K562 (cell line): ENCODE data around the gene LGSN. TPM values are rescaled to one million over a fixed set of nuclear protein-coding genes. Genes with fewer than 3 reads are reported as not detected.

Source experiments
- ATAC-seq: fragments of 200-7000 bp; cut with Tn5 transposase; 3 replicates; pipeline ENCODE4 v1.9.1; 2020; ENCODE audit warnings: moderate library complexity
- BruUV-seq: library from RNA; stranded (reverse); fragments of 400-500 nt; replicated peaks from 2 replicates; lab custom pipeline; 2021; lab: Mats Ljungman, UMichigan
- CTCF ChIA-PET: fragments of 300-600 bp; formaldehyde crosslinking; extraction: SDS; loops from one replicate; lab custom pipeline; 2021; ENCODE audit warnings: low intra/inter-chr PET ratio; lab: Yijun Ruan, JAX
- POLR2A ChIA-PET: fragments of 300-600, 350-650 bp; sonication (Branson Sonifier 250); formaldehyde crosslinking; extraction: SDS; loops from one replicate; lab custom pipeline; 2021; ENCODE audit warnings: antibody characterized with exemption, inconsistent platforms; lab: Yijun Ruan, JAX
- DNase-seq, 4 experiments: peaks; one replicate each; pipeline versions ENCODE4 v3.0.0 to v3.0.0-alpha.2; 2011 to 2018; ENCODE audit warnings: low spot score in 3 of 4, mixed read lengths in 3 of 4; ENCODE audit errors: extremely low read depth in 1 of 4
- FAIRE-seq: peaks from 2 replicates; lab custom pipeline; 2011; peaks lifted over from hg19 to GRCh38; lab: Jason Lieb, UNC
- H2AFZ ChIP-seq: 2 replicates; pipeline ENCODE4 v1.6.0; 2011; ENCODE audit warnings: low read depth, low read length, control low read depth, inconsistent platforms
- H3K27ac ChIP-seq: fragments of 200-600 bp; 3 replicates; pipeline ENCODE4 v1.8.0; 2011; ENCODE audit warnings: low read depth, mild to moderate bottlenecking, control low read depth, inconsistent platforms, low read length, moderate library complexity, mixed read lengths; ENCODE audit errors: extremely low read depth
- H3K27me3 ChIP-seq, 2 experiments: fragments of 300-600 bp in 1 of 2; 2 replicates in 1 of 2; 3 replicates in 1 of 2; pipeline versions ENCODE4 v1.6.0 to v1.8.0; 2011; ENCODE audit warnings: inconsistent platforms in 2 of 2, low read length in 2 of 2, mild to moderate bottlenecking in 1 of 2, mixed read lengths in 1 of 2, moderate library complexity in 1 of 2; ENCODE audit not compliant: control insufficient read depth in 2 of 2, insufficient read depth in 2 of 2
- H3K36me3 ChIP-seq: fragments of 300-600 bp; 3 replicates; pipeline ENCODE4 v1.8.0; 2011; ENCODE audit warnings: mild to moderate bottlenecking, low read length, inconsistent platforms; ENCODE audit not compliant: control insufficient read depth, insufficient read depth
- H3K4me1 ChIP-seq, 2 experiments: fragments of 200-600 bp in 1 of 2; replicated peaks in 1 of 2; 2 replicates in 1 of 2; 3 replicates in 1 of 2; pipeline versions ENCODE4 v1.5.1 to v1.8.0; 2011; ENCODE audit warnings: inconsistent platforms in 2 of 2, low read length in 2 of 2, mild to moderate bottlenecking in 1 of 2, mixed read lengths in 1 of 2, moderate library complexity in 1 of 2; ENCODE audit not compliant: control insufficient read depth in 2 of 2, insufficient read depth in 2 of 2
- H3K4me2 ChIP-seq: 2 replicates; pipeline ENCODE4 v1.6.1; 2011; ENCODE audit warnings: low read length, control low read depth, inconsistent platforms, mixed read lengths; ENCODE audit not compliant: insufficient read depth
- H3K4me3 ChIP-seq: fragments of 200-600 bp; sonication (generic), shearing (Covaris generic); 2 replicates; pipeline ENCODE4 v1.5.1; 2016; ENCODE audit warnings: control low read depth, inconsistent platforms
- H3K79me2 ChIP-seq: fragments of 200-600 bp; 3 replicates; pipeline ENCODE4 v1.8.0; 2011; ENCODE audit warnings: low read length, inconsistent platforms; ENCODE audit not compliant: control insufficient read depth, insufficient read depth
- H3K9ac ChIP-seq, 2 experiments: 2 replicates each; pipeline versions ENCODE4 v1.6.0 to v1.6.1; 2011; ENCODE audit warnings: low read depth in 2 of 2, low read length in 2 of 2, control low read depth in 1 of 2, inconsistent platforms in 1 of 2, mild to moderate bottlenecking in 1 of 2, mixed read lengths in 1 of 2; ENCODE audit not compliant: insufficient read depth in 1 of 2
- H3K9me1 ChIP-seq: one replicate; pipeline ENCODE4 v1.6.0; 2011; ENCODE audit warnings: inconsistent platforms, mild to moderate bottlenecking, low read length, moderate library complexity; ENCODE audit not compliant: control insufficient read depth, insufficient read depth
- H3K9me3 ChIP-seq: replicated peaks from 2 replicates; pipeline ENCODE4 v1.5.1; 2011; ENCODE audit warnings: low read depth, low read length, inconsistent platforms; ENCODE audit not compliant: control insufficient read depth, insufficient read depth
- H4K20me1 ChIP-seq: replicated peaks from 2 replicates; pipeline ENCODE4 v1.6.1; 2011; ENCODE audit warnings: low read length, inconsistent platforms, mixed read lengths; ENCODE audit not compliant: control insufficient read depth, insufficient read depth
- CTCF ChIP-seq, 3 experiments: IDR thresholded peaks in 2 of 3; conservative IDR thresholded peaks in 1 of 3; 2 replicates each; pipeline ENCODE4 v1.5.1; 2011 to 2012; ENCODE audit warnings: low read length in 3 of 3, mild to moderate bottlenecking in 3 of 3, control low read depth in 2 of 3, improper control_type of control experiment in 1 of 3, inconsistent platforms in 1 of 3, low read depth in 1 of 3, mixed read lengths in 1 of 3, moderate library complexity in 1 of 3; ENCODE audit not compliant: insufficient read depth in 2 of 3
- RAD21 ChIP-seq, 2 experiments: fragments of 250-450 bp in 1 of 2; fragments of 450-650 bp in 1 of 2; sonication (Bioruptor Pico) in 1 of 2; formaldehyde crosslinking in 1 of 2; IDR thresholded peaks in 1 of 2; conservative IDR thresholded peaks in 1 of 2; 2 replicates each; pipeline versions ENCODE4 v1.4.0 to v1.8.0; 2020 to 2022; ENCODE audit warnings: mild to moderate bottlenecking in 2 of 2, moderate library complexity in 1 of 2
- ZBTB7A ChIP-seq: IDR thresholded peaks from 2 replicates; pipeline ENCODE4 v1.6.1; 2011; ENCODE audit warnings: low read depth, mild to moderate bottlenecking, low read length, moderate library complexity, borderline replicate concordance; ENCODE audit not compliant: control insufficient read depth
- WGBS: fragments of 100-300 bp; shearing (Covaris generic); methylation state at CpG from one replicate; pipeline ENCODE4 v1.1.6; 2016; ENCODE audit warnings: low coverage, mixed read lengths; ENCODE audit not compliant: insufficient coverage; ENCODE audit errors: missing lambda C conversion rate; 5-methylcytosine and 5-hydroxymethylcytosine counted together
- in situ Hi-C: fragments of 300-500 bp; cut with MboI; formaldehyde crosslinking; loops from 4 replicates; pipeline ENCODE4 v1.15.0; 2018; ENCODE audit warnings: inconsistent platforms, mixed read lengths
- intact Hi-C: fragments of 100-400 bp; cut with micrococcal nuclease; formaldehyde crosslinking; loops from 2 replicates; pipeline ENCODE4 v1.14.2; 2022
- polyA plus RNA-seq, 8 experiments: library from polyadenylated mRNA; depleted of rRNA in 4 of 8; stranded (reverse) in 5 of 8; unstranded in 3 of 8; fragments of >200 nt; fragmentation: Nextera tagmentation in 2 of 8; fragmentation: Illumina TruSeq in 1 of 8; extraction: Ambion mirVana in 2 of 8; extraction: Trizol in 1 of 8; gene quantifications; 2 replicates each; pipeline versions ENCODE4 v1.2.1 to v1.2.3, GENCODE V29; 2011 to 2014; ENCODE audit warnings: inconsistent platforms in 1 of 8, missing spikeins in 1 of 8
- total RNA-seq, 7 experiments: library from RNA; depleted of rRNA in 6 of 7; stranded (reverse); fragments of >200 nt in 6 of 7; fragmentation: Illumina TruSeq in 2 of 7; extraction: Trizol in 2 of 7; gene quantifications; 2 replicates each; pipeline versions ENCODE4 v1.2.1 to v1.2.3, GENCODE V29; 2011 to 2021; ENCODE audit warnings: low replicate concordance in 1 of 7

LGSN gene
- total and polyA plus RNA-seq, 9 of the 15 experiments (the other 6 are each of a cell fraction or from before 2014, with no cell fraction given) = 0.01 TPM; not detected in 8

GRCh38 chr6:63307581-63308246 lies 12.1 kb downstream of the LGSN start:
- CTCF ChIA-PET = interaction anchor here (0.8 kb wide), 1 partner anchor 457 kb away, joined by 5 read pairs; no protein-coding TSS in a partner anchor
- Histone ChIP-seq H3K79me2 (no peaks in the 10 kb centered on the region), H3K4me3 (no peak overlapping the region), H2AFZ (no peak overlapping the region), H3K9me3 (no peaks in the 10 kb centered on the region)
- FAIRE-seq = no peak
- peak; percentile 82 for ATAC-seq
- POLR2A ChIA-PET = no interaction called here
- peak in 2 of 4 experiments; percentile 10 to 20 for DNase-seq
- TF ChIP-seq ZBTB7A (no peak), CTCF (IDR thresholded peaks at IDR 0.05 in 2 of 3, conservative IDR thresholded peaks at IDR 0.05 in 1 of 3; ENCODE audit: insufficient read depth in 2 of 3, low read depth in 1 of 3, low read length in 3 of 3) (peak in 2 of 3 experiments; percentile 11 to 35; a peak in 2 of 6 replicates), RAD21 (CRISPR knock-in tag; conservative IDR thresholded peaks at IDR 0.05 in 1 of 2, IDR thresholded peaks at IDR 0.05 in 1 of 2) (peak; percentile 52 to 59)
- TF ChIP-seq, all 486 proteins: peak for 2
- no peaks in the 10 kb centered on the region for H4K20me1 ChIP-seq
- no peaks in the 10 kb centered on the region for H3K27me3 ChIP-seq
- H3K4me2 ChIP-seq = no peak overlapping the region
- intact Hi-C loops = loop anchor here (2.0 kb wide), 1 partner anchor 457 kb away; no protein-coding TSS in a partner anchor
- in situ Hi-C loops = no loop called here
- no peaks in the 10 kb centered on the region for H3K36me3 ChIP-seq
- BruUV-seq = no TSS peak
- H3K27ac ChIP-seq = no peak overlapping the region
- H3K9me1 ChIP-seq = no peaks in the 10 kb centered on the region
- no peaks in the 10 kb centered on the region for H3K4me1 ChIP-seq
- WGBS = 3% methylated on average over 3 of the region's 3 CpGs
- no peak overlapping the region for H3K9ac ChIP-seq
